LNCAP (cell line): ENCODE results near the gene PLCB2.

Source experiments
- TF ChIP-seq, protein P1 (sequence below): fragments of 450-650 bp; IDR thresholded peaks from 2 replicates; pipeline ENCODE4 v1.5.1; 2017; ENCODE audit warnings: mild to moderate bottlenecking

PLCB2 gene

GRCh38 chr15:40265875-40266274 lies 41.9 kb downstream of the PLCB2 start:
- TF ChIP-seq, protein P1, sequence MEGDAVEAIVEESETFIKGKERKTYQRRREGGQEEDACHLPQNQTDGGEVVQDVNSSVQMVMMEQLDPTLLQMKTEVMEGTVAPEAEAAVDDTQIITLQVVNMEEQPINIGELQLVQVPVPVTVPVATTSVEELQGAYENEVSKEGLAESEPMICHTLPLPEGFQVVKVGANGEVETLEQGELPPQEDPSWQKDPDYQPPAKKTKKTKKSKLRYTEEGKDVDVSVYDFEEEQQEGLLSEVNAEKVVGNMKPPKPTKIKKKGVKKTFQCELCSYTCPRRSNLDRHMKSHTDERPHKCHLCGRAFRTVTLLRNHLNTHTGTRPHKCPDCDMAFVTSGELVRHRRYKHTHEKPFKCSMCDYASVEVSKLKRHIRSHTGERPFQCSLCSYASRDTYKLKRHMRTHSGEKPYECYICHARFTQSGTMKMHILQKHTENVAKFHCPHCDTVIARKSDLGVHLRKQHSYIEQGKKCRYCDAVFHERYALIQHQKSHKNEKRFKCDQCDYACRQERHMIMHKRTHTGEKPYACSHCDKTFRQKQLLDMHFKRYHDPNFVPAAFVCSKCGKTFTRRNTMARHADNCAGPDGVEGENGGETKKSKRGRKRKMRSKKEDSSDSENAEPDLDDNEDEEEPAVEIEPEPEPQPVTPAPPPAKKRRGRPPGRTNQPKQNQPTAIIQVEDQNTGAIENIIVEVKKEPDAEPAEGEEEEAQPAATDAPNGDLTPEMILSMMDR: no peak

- TF ChIP-seq, protein P1: no peak
These were observed 42.4 kb downstream of the PLCB2 start for GRCh38 chr15:40265355-40265754.

DNA sequence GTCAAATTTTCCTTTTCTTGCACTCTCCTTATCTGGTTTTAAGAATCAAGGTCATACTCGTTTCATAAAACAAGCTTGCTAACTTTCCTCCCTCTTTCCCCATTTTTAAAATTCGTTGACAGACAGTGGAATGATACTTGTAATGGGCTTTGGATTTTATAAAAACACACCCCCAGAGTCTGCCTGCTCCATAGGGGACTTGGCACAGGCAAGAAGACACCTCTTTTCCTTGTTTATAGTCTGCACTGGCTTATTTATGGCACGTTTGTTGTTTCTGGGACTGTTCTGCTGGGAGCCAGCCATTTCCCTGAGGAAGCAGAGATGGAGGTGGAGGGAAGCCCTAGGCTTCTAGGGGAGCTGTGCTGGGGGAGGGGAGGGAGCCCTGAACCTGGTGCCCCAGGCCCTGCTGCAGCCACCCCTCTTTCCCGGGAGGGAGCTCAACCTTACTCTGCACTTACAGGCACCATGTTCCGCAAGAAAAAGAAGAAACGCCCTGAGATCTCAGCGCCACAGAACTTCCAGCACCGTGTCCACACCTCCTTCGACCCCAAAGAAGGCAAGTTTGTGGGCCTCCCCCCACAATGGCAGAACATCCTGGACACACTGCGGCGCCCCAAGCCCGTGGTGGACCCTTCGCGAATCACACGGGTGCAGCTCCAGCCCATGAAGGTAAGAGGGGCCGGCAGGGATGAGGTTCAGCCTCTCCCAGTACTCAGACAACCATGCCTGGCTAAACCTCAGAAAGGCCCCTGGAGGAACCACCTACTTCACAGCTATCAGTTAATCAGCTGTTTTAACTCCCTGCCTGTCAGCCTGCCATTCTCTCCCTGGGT lies 43.2 kb downstream of the PLCB2 start:
- TF ChIP-seq, protein P1: no peak

GRCh38 chr15:40263024-40263754 lies 44.5 kb downstream of the PLCB2 start:
- TF ChIP-seq, protein P1: no peak

GRCh38 chr15:40259021-40259420 lies 48.7 kb downstream of the PLCB2 start:
- TF ChIP-seq, protein P1: no peak

- TF ChIP-seq, protein P1: no peak
These were observed 49.2 kb downstream of the PLCB2 start for GRCh38 chr15:40258544-40258943.

- TF ChIP-seq, protein P1: no peak
These were observed 49.9 kb downstream of the PLCB2 start for GRCh38 chr15:40257656-40258450.
